ACHN (cell line): ENCODE results near the gene PLCG1.
"Not testable (repeated sequence)": the region's sequence is repeated elsewhere in the genome, so short reads cannot be mapped to it uniquely, and the experiment has no call there.

Experiments used
- DNase-seq: peaks from one replicate; pipeline ENCODE4 v3.0.0-alpha.2; 2015
- in situ Hi-C: cut with HindIII; loops from 2 replicates; pipeline ENCODE4 v1.10.0; 2017; ENCODE audit warnings: low sequenced_read_pairs, low pct_ligation_motif_present, low pct_unique_long_range_greater_than_20kb

Gene PLCG1

DNA sequence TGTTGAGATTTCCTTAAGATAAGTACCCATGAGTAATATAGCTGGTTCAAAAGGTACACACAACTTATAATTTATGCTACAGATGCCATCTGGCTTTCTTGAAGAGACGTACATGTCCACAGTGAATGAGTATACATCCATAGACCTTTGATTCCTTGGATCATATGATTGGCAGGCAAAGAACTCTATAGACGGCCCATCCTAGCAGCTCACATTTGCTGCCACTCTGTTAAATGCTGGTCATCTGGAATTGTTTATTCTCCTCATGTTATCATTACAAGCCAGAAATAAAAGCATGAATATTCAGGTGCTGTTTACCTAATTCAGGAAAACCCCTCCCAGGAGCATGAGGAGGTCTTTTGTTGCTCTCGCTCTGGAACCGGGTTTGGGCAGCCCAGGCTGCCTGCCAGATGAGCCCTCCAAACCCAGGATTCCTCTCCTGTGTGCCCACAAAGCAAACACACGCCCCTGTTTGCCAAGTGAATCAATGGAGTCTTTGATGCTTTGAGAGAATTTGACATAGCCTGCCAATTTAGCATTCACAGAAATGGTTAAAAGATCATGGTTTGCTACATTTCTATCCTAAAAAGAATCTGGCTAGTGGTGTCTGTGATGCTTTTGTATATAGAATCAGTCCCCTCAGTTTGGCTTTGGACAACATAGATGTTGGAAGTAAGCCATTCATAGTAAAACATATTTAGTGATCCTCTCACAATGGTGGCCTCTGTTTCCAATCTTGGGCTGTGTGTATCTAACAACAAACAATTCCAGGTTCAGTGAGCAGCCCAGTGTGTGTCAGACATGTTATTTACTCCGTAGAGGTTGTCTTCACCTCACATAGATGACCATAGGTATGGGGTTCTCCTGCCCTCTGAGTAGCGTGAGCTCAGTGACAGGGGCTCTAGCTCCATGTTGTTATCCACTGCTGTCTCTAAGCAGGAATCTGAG, 17.5 kb upstream of the PLCG1 start:
- in situ Hi-C loops, result no loop called here
- no peak for DNase-seq

DNA sequence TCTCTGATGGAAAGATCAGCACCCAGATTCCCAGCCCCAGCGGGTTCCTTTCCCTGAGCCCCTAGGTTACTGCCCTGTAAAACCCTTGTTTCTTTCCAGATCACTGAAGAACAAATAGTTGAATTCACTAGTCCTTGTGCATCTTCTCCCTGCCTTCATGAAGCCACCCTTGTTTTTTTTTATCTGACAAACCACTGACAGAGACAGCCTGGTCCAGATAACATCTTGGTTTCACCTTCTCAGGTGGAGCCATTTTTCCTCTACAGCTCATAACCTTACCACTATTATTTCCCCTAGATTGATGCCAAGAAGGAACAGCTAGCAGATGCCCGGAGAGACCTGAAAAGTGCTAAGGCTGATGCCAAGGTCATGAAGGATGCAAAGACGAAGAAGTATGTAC, 15.9 kb upstream of the PLCG1 start:
- in situ Hi-C loops, result no loop called here
- DNase-seq, result no peak

DNA sequence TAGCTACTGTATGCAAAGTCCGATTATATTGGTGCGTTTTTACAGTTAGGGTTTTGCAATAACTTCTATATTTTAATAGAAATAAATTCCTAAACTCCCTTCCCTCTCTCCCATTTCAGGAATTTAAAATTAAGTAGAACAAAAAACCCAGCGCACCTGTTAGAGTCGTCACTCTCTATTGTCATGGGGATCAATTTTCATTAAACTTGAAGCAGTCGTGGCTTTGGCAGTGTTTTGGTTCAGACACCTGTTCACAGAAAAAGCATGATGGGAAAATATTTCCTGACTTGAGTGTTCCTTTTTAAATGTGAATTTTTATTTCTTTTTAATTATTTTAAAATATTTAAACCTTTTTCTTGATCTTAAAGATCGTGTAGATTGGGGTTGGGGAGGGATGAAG, 13.7 kb upstream of the PLCG1 start:
- no peak for DNase-seq
- in situ Hi-C loops, result no loop called here

DNA sequence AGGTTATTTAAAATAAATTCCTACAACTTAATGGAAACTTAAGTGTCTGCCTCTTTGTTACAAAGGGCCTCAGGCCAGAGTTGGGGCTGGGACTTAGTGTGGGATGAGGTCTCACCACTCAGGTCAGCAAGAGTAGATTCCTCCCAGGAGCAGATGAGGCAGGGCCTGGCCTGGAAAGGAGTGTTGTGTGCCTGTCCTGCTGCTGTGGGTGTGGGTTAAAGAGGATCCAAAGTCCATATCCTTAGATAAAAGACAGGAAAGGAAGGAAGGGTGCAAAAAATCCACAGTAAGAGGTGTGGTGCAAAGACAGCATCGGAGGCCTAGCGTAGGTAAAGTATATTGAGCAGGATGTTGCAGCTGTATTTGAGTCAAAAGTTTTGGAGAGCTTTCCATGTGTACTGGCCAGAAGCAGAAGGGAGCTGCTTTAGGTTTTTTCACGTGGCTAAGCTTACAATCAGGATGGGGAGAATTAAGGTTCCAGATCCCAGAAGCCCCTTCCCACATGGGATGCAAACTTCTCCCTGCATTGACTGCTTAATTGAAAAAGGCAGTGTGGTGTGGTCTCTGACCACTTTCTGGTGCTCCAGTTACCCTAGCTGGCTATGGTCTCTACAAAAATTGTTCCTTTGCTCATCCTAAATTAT, 12.8 kb upstream of the PLCG1 start:
- in situ Hi-C loops, result no loop called here
- no peak for DNase-seq

GRCh38 chr20:41125530-41126457, 11.5 kb upstream of the PLCG1 start:
- DNase-seq, result no peak
- in situ Hi-C loops, result no loop called here

DNA sequence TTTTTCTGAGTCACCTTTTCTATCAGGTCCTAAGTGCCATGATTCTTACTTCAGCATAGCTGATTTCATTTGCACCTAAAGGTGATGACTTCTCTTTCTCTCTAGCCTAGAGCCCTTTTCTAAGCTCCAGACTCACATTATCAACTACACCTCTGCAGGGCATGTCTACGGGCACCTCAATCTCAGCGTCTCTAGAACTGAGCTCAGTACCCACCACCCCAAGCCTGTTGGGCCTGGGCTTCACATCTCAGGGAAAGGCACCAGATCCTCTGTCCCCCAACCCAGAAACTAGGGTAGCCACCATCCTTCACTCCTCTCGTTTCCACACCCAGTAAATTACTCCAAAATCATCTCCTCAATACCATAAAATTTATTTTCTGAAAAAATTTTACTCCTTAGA, 10.6 kb upstream of the PLCG1 start:
- no peak for DNase-seq
- in situ Hi-C loops, result no loop called here

DNA sequence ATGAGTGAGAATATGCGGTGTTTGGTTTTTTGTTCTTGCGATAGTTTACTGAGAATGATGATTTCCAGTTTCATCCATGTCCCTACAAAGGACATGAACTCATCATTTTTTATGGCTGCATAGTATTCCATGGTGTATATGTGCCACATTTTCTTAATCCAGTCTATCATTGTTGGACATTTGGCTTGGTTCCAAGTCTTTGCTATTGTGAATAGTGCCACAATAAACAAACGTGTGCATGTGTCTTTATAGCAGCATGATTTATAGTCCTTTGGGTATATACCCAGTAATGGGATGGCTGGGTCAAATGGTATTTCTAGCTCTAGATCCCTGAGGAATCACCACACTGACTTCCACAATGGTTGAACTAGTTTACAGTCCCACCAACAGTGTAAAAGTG, 9.0 kb upstream of the PLCG1 start:
- in situ Hi-C loops, DNase-seq: not testable (repeated sequence)

- in situ Hi-C loops, result no loop called here
Observed at GRCh38 chr20:41131594-41132387, 5.6 kb upstream of the PLCG1 start.

DNA sequence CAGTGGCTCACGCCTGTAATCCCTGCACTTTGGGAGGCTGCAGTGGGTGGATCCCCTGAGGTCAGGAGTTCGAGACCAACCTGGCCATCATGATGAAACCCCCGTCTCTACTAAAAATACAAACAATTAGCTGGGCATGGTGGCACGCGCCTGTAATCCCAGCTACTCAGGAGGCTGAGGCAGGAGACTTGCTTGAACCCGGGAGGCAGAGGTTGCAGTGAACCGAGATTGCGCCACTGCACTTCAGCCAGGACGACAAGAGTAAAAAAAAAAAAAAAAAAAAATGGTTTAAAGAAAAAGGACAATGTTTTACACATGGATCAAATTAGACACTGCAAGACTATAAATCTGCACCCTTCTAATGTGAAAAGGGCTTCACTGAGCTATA, 5.0 kb upstream of the PLCG1 start:
- in situ Hi-C loops, DNase-seq: not testable (repeated sequence)

More at GRCh38 chr20:41131594-41132387, 5.6 kb upstream of the PLCG1 start:
- no peak for DNase-seq

GRCh38 chr20:41133709-41134361, 3.5 kb upstream of the PLCG1 start:
- in situ Hi-C loops, result no loop called here
- DNase-seq, result no peak

DNA sequence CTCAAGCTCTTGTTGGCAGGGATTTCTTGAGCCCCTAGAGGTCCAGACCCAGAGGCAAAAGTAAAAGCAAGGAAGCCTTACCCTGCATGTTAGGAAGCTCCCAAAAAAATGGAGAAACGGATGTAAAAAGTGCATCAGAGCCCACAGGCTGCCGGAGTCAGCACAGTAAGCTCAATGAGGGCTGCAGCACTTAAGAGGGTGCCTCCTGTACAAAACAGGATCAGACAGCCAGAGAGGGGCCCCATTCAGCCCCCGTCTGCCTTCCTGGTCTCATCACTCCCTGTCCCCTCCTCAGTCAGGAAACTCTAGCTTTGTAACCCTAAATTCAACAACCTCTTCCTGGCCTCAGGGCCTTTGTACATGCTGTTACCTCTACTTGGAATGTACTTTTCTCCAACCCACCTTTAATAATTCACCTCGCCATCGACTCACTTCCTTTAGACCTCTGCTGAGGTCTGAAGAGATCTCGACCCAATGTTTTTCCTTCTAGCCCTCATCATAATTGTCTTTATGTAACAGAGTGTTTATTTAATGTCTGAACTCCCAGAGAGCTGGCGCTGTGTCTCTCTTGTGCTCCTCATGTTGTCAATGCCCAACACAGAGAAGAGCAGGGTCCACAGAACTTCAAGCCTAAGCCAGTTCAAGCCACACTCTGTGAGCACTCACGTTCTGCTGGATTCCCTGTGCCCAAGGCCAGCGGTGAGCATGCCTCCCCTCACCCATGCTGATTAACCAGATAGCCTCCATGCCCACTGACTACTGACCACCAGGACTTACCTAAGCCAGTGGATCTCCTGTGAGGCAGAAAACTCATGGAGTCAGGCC, 2.8 kb upstream of the PLCG1 start:
- in situ Hi-C loops, result no loop called here
- no peak for DNase-seq

DNA sequence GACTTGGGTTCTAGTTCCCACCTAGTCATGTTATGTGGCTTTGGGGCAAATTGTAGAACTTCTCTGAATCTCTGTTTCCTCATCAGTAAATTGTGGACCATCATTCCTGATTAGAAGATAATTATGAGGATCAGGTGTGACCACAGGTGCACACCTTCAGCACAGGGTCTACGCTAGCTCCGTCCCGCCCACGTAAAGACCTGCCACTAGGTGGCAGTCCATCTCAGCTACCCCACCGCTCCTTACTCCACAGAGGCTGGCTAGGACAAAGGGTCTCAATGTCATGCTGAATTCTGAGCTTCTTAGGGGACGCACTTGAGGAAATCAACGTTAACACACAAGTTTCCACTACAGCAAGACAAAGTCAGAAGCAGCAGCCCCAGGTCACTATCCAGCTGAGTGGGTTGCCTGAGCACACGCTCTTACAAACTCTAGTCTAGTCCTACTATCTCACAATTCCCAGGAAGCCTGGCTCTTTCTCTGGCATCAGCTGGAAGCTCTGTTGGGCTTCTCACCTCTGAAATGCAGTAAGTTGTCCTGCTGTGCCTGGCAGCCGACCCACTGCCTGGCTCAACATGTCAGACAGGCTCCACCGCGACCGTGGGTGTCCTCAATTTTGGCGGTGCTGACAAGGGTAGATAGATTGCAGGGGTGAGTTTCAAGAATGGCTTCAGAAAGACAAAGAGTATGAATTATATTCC, 2.0 kb upstream of the PLCG1 start:
- peak; percentile 30 for DNase-seq
- in situ Hi-C loops, result no loop called here

GRCh38 chr20:41135888-41136679, 1.3 kb upstream of the PLCG1 start:
- in situ Hi-C loops, result no loop called here
- DNase-seq, result no peak

DNA sequence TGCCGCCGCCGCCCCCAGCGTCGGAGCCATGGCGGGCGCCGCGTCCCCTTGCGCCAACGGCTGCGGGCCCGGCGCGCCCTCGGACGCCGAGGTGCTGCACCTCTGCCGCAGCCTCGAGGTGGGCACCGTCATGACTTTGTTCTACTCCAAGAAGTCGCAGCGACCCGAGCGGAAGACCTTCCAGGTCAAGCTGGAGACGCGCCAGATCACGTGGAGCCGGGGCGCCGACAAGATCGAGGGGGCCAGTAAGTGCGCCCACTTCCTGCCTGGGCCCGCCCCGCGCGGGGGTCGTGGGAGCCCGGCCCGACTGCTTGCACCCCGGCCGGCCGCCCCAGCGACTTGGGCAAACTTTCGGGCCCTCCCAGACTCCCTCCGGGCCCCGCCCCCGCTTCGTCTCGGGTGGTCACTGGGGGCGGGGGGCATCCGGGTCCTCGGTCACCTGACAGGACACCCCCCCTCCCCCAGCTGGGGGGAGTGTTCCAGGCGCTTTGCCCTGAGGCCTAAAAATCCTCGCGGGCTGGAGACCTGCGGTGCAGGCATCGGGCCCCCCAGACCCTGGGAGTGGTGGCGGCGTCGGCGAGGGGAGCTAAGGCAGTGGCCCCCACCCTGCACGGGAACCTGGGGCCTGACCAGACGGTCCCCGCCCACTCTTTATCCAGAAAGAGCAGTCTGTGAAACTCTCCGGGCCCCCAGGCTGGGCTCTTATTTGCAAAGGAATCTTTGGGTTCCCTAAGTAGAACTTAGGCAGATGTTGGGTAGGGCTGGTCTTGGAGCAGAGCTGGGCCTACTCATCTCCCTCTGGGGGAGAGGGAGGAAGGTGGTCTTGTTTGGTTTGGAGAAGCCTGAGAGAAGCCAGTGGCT, 501 bp downstream of the PLCG1 start:
- in situ Hi-C loops, result no loop called here

More for the DNA sequence above, 501 bp downstream of the PLCG1 start:
- DNase-seq, result peak; percentile 66
